BJ (cell line): ENCODE measurements around the gene GYS2. TPM values are rescaled to one million over a fixed set of nuclear protein-coding genes. Genes with fewer than 3 reads are reported as not detected.

Experiments used
- CTCF ChIA-PET: fragments of 350-600 bp; formaldehyde crosslinking; extraction: SDS; loops from one replicate; lab custom pipeline; 2021; ENCODE audit warnings: antibody characterized with exemption, inconsistent platforms; lab: Yijun Ruan, JAX
- POLR2A ChIA-PET: fragments of 300-600 bp; sonication (Branson Sonifier 250); formaldehyde crosslinking; extraction: SDS; loops from one replicate; lab custom pipeline; 2021; ENCODE audit warnings: antibody characterized with exemption; lab: Charles Lee
- DNase-seq: peaks from one replicate; pipeline ENCODE4 v3.0.0-alpha.2; 2011; ENCODE audit warnings: low read depth
- H3K27me3 ChIP-seq: 2 replicates; pipeline ENCODE4 v1.6.0; 2011; ENCODE audit warnings: low read length; ENCODE audit not compliant: control insufficient read depth, insufficient read depth
- H3K36me3 ChIP-seq: 2 replicates; pipeline ENCODE4 v1.5.1; 2011; ENCODE audit warnings: low read length; ENCODE audit not compliant: control insufficient read depth, insufficient read depth
- H3K4me3 ChIP-seq: 2 replicates; pipeline ENCODE4 v1.5.1; 2011; ENCODE audit warnings: low read depth, mild to moderate bottlenecking, control low read depth, low read length
- polyA plus RNA-seq: library from polyadenylated mRNA; depleted of rRNA; stranded (reverse); fragments of >200 nt; gene quantifications from 2 replicates; pipeline ENCODE4 v1.2.3, GENCODE V29; 2011
- TF ChIP-seq, protein P1 (sequence below): IDR thresholded peaks from 2 replicates; pipeline ENCODE4 v1.5.1; 2011; ENCODE audit warnings: low read depth, mild to moderate bottlenecking, control low read depth, inconsistent platforms, low read length, moderate library complexity; ENCODE audit not compliant: insufficient read depth

The GYS2 gene
- polyA plus RNA-seq, 1 experiment: not detected

DNA sequence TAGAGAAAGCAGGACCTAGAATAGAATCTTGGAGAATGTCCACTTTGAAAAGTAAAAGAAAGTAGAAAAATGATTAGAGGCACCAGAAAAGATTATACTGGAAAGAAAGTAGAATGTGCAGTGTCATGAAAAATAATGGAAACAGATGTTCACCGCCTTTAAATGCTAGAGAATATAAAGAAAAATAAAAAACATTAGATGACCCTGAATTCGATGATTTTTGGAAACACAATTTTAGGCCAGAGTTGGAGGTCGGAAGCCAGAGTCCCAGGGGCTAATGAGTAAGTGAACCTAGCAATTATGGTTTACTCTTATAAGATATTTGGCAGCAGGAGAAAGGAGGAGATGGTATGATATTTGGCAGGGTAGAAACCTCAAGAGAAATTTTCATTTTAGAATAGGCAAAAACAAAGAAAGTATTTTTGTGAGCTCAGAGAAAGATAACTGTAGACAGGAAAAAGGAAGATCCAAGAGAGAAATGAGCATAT, 37.7 kb downstream of the GYS2 start:
- Histone ChIP-seq H3K36me3 (no peaks in the 10 kb centered on the region), H3K27me3 (no peaks in the 10 kb centered on the region), H3K4me3 (no peak overlapping the region)
- no peak for DNase-seq
- TF ChIP-seq, protein P1, sequence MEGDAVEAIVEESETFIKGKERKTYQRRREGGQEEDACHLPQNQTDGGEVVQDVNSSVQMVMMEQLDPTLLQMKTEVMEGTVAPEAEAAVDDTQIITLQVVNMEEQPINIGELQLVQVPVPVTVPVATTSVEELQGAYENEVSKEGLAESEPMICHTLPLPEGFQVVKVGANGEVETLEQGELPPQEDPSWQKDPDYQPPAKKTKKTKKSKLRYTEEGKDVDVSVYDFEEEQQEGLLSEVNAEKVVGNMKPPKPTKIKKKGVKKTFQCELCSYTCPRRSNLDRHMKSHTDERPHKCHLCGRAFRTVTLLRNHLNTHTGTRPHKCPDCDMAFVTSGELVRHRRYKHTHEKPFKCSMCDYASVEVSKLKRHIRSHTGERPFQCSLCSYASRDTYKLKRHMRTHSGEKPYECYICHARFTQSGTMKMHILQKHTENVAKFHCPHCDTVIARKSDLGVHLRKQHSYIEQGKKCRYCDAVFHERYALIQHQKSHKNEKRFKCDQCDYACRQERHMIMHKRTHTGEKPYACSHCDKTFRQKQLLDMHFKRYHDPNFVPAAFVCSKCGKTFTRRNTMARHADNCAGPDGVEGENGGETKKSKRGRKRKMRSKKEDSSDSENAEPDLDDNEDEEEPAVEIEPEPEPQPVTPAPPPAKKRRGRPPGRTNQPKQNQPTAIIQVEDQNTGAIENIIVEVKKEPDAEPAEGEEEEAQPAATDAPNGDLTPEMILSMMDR: no peak
- ChIA-PET CTCF (no interaction called here), POLR2A (no interaction called here)

DNA sequence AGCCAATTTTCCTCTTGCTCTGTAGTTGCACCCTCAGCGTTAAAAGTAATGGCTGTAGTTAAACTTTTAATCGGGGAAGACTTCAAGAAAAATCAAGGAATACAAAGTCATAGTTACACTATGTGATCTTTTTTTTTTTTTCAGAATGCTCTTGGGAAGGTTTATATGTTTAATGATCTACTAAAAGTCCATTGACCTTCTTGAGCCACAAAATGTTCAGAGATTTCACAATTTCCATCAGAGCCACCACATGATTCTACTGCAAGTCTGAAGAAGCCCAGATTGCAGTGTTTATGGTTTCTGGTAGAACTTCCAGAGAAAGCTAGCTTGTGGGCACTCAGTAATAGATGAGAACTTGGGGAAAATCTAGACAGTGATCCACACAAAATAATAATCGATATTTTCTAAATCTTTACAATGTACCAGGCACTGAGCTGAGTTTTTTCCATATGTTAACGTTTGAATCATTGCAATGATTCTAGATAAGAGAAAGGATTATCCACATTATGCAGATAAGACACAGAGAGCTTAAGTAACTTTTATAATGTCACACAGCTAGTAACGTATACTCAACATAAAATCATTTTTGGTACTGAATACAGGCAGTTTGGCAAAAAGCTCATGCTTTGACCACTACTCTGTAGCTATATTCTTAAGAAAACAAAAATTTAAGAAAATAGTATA, 38.3 kb downstream of the GYS2 start:
- Histone ChIP-seq H3K27me3 (no peaks in the 10 kb centered on the region), H3K36me3 (no peaks in the 10 kb centered on the region), H3K4me3 (no peak overlapping the region)
- ChIA-PET CTCF (no interaction called here), POLR2A (no interaction called here)
- TF ChIP-seq, protein P1: no peak
- no peak for DNase-seq

DNA sequence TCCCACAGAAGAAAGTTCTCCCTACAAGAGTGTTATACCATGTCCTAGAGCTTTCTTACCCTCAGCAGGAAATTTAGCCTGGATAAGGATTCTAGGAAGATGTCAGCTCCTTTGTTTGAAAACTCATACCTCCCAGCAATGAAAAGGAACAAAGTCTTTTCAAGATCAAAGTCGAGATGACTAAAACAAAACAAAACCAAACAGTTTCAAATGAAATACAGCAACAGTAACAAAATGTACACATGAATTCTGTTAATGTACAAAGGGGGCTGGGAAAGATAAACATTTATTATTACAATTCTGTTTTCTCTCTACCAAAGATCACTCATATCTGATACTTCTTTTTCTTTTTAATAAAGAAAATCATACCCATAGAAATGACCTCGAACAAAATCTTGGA, 41.8 kb downstream of the GYS2 start:
- CTCF ChIA-PET: no interaction called here

DNA sequence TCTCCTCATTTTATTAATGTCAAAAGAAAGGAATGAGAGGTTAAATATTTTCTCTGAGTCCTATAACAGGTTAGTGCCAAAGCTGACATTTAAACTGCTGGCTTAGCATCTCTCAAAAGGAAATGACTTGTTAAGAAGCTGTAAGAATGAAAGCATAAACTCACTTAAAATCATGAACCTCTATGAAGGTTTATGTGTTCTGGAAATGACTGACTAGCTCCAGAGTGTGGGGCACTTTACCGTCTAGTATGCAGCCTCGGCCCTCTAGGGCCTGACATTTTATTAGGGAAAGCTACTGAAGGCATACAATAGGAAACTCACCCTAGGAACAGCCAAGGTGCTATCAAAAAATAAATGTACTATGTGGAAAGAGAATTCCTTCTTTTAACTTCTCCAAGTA, 43.5 kb downstream of the GYS2 start:
- ChIA-PET POLR2A (no interaction called here), CTCF (interaction anchor here (0.6 kb wide), 1 partner anchor 482 kb away, joined by 3 read pairs; no protein-coding TSS in a partner anchor)
- Histone ChIP-seq H3K4me3 (no peak overlapping the region), H3K27me3 (no peaks in the 10 kb centered on the region), H3K36me3 (no peaks in the 10 kb centered on the region)
- DNase-seq: no peak
- TF ChIP-seq, protein P1: no peak

More for the DNA sequence above, 41.8 kb downstream of the GYS2 start:
- H3K27me3 ChIP-seq: no peaks in the 10 kb centered on the region
- DNase-seq: no peak
- POLR2A ChIA-PET: no interaction called here
- H3K36me3 ChIP-seq: no peaks in the 10 kb centered on the region
- H3K4me3 ChIP-seq: no peak overlapping the region
- TF ChIP-seq, protein P1: no peak

DNA sequence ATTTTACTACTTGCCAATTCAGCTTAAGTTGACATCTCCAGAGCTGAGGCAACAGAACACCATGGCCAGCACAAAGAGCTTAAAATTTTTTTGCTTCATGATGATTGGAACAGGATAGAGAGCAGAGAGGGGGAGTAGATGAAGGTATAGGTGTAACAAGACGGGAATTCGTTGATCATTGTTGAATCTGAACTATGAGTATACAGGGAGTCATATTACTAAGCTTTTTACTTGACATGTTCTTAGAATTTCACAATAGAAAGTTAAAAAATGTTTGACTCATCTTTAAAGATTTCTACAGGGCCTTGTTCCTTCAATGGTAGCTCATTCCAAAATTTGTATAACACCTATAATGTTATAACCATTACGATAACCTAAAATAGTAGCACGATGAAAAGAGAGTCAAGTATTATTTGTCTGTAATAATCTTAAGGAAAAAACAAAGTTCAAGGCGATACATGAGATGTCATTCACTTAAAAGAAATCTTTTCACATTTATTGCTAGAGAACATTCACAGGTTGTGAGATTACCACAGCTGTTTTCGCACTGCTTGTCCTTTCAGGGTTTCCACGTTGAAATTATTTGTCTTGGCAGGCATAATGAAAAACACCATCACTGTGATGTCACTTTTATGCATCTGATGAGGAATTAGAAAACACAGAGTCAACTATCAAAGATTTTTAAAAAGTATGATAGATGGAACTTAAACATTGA, 44.6 kb downstream of the GYS2 start:
- ChIA-PET CTCF (no interaction called here), POLR2A (no interaction called here)
- DNase-seq: no peak
- TF ChIP-seq, protein P1: no peak
- H3K4me3 ChIP-seq: no peak overlapping the region
- no peaks in the 10 kb centered on the region for H3K36me3 ChIP-seq
- no peaks in the 10 kb centered on the region for H3K27me3 ChIP-seq
